SKM-1 (cell line): ENCODE results near the gene LIG1.

Source experiments
- DNase-seq: peaks from one replicate; lab custom pipeline; 2025; ENCODE audit not compliant: unreplicated experiment; lab: John Stamatoyannopoulos, UW

LIG1 gene

DNA sequence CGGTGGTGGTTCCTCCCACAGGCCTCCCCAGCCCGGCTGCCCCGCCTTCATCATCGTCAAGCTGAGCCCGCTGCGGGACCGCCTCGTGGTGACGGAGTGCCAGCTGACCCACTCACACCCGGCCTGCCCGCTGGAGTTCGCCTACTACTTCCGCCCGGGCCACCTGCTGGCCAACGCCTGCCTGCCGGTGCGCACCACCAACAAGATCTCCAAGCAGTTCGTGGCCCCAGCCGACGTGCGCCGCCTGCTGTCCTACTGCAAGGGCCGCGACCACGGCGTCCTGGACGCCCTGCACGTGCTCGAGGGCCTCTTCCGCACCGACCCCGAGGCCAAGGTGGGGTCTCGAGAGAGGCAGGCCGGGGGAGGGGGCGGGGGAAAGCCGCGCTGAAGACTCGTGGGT, 12.3 kb upstream of the LIG1 start:
- DNase-seq = no peak

GRCh38 chr19:48181505-48181904, 11.4 kb upstream of the LIG1 start:
- DNase-seq = no peak

- DNase-seq = no peak
Observed at GRCh38 chr19:48176226-48176625, 6.1 kb upstream of the LIG1 start.

GRCh38 chr19:48175578-48175977, 5.4 kb upstream of the LIG1 start:
- DNase-seq = no peak

DNA sequence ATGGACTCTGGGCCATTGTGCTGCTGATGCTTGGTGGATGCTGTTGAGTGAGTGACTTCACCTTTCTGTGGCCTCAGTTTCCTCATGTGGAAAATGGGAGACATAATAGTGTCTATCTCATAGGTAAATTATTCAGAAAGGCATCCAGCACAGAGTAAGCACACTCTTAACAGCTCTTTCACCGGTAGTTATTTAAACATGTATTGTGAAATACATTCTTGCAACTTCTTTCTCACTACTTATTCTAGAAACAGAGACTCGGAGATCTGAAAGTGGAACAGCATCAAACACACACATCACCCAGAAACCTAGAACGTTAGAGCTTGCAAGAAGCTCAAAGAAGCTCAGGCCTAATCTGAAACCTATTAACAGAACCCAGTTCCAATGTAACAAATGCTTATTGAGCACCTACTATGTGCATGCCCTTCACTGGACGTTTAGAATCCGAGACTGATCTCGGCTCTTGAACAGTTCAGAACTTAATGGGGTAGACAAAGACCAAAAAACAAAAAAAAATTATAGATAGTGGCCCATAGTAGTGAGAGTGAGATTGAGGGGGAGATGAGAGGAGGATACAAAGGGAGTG, 4.4 kb upstream of the LIG1 start:
- DNase-seq = no peak

GRCh38 chr19:48171710-48172109, 1.6 kb upstream of the LIG1 start:
- no peak for DNase-seq

DNA sequence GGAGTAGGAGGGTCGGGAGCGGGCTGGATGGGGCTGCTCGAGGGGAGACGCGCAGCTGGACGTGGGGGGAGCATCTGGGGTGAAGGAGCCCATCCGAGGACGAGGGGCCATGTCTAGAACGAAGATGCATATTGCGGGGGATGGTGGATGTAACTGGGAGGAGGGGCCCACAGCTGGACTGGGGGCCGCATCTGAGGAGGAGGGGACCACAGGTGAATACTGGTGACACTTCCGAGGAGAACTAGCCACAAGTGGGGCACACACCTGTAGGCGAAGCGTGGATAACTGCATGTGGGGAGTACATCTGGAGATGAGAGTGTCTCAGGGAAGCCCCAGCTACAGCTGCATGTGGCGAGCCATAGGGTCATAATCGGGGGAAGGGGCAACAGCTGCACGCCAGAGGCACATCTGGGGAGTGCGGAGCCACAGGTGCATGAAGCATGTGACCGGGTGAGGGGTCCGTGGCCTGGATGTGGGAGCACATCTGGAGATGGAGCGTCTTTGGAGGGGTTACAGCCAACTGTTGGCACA, 738 bp upstream of the LIG1 start:
- no peak for DNase-seq

- no peak for DNase-seq
Observed at GRCh38 chr19:48169578-48169938, 586 bp downstream of the LIG1 start.

GRCh38 chr19:48168689-48169088, 1.5 kb downstream of the LIG1 start:
- no peak for DNase-seq

GRCh38 chr19:48158210-48158790, 11.8 kb downstream of the LIG1 start:
- no peak for DNase-seq

DNA sequence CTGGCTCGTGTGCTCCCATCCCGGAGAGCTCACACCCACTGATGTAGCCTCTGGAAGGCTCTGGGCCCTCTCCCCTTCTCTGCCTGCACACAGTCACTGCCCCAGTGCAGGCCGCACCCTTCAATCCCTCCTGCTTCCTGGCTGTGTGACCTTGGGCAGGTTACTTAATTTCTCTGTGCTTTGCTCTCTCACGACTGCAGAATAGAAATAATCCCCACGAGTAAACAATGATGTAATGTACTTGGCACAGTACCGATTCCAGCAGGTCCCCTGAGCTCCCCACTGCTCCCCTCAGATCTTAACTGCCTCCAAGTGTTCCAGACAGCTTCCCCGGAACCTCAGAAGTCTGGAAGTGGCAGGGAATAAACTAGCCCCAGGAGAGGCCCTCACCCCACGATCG, 16.1 kb downstream of the LIG1 start:
- no peak for DNase-seq

DNA sequence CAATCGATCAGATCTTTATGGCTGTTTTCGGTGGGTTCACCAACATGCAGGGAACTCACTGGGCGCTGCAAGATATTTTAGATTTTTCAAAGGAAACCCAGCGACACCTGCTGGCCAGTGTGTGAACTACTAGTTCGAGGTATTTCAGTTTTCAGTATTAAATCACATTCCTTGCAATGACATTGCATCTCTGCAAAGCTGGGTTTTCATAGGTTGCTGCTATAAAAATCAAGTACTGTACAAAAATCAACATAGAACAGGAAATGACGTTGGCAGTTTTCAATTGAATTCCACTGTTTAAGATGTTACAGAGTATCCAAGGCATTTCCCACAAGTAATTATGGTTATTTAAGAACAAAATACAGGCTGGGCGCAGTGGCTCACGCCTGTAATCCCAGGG, 17.6 kb downstream of the LIG1 start:
- DNase-seq = no peak

- DNase-seq = no peak
Observed at GRCh38 chr19:48149430-48149829, 20.7 kb downstream of the LIG1 start.

DNA sequence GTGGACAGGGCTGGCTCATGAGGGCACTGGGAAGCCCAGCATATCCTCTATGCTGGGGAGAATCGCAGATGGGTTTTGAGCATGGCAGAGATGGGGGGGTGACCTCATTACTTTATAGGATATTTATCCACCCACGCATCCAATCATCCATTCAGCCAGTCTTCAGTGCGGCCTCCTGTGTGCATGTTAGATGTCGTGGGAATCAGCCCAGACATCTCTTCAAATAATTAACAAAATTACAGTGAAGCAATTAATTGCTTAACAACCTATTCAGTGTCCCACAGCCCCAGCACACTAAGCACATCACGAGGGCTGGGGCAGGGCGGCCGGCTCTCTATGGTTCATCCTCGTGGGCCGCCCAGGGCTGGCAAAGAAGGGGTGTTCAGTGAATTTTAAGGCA, 21.6 kb downstream of the LIG1 start:
- no peak for DNase-seq

DNA sequence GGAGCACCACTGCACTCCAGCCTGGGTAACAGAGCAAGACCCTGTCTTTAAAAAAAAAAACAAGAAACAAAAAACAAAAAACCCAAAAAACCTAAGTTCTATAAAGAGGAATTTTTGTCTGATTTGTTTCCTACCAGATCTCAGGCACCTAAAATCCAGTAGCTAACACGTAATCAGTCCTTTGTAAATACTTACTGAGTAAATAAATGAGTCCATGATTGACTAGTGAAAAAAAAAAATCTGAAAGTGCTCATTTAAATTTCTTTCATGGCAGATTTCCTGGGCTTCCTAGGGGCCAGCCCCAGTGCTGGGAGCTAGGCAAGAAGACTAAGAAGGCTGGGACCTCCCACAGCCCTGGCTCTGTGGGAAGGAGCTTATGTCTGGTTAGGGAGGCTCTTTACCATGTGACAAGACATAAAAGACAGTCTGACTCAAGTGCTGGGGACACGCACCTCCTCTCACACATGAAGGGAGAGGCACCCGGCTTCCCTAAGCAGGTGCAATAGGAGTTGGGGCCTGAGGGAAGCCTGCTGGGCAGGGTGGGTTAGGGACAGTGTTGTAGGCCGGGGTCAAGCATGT, 22.5 kb downstream of the LIG1 start:
- DNase-seq = no peak

- no peak for DNase-seq
Observed at GRCh38 chr19:48139053-48139452, 31.1 kb downstream of the LIG1 start.

DNA sequence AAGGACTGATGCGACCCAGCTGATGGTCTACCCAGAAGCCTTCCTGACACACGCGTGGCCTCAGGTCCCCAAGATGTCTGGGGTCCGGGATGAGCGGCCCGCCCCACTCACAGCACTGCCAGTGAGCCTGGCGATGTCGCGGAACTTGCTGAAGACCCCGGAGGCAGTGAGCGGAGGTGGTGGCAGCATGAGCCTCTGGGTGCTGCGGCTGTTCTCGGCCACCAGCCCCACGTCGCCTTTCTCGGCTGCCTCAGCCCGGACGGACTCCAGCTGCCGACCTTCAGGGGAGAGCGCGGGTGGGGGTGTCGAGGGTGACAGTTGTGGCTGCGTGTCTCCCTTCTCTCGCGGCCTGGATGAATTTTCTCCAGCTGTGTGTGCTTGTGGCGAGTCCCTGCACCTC, 32.7 kb downstream of the LIG1 start:
- no peak for DNase-seq

GRCh38 chr19:48136547-48136946, 33.6 kb downstream of the LIG1 start:
- no peak for DNase-seq

DNA sequence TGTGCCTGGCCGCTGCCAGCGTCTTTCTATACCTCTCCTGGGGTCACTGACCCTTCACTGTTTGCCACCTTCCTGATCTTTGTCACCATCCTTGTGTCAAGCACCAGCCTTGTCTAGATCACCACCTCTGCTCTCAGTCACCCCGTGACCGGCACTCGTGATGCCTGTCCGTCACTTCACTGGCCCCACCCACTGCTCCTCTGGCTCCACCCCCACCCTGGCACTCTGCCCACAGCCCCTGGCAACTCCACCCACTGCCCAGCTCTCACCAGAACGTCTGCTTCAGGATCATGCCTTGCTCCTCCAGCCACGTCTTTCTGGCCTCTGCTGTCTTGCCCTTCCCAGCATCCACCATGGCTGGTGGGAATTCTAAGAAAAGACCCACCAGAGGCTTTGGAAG, 34.7 kb downstream of the LIG1 start:
- no peak for DNase-seq

DNA sequence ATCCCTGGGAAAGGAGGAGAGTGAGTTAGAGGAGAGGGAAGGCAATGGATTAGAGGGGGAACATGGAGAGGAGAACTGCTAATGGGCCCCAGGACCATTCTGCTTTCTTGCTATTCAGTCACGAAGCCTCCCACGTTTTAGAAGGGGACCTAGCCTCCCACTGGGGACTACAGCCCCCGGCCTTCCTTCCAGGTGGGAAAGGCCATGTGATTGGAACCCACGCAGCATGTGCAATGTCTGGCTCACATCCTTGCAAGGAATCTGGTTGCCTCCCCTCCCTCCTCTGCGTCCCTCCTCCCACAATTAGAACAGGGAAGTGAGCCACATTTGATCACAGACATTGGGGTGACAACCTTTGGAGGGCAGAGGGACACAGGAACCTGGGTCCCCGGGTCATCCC, 37.0 kb downstream of the LIG1 start:
- no peak for DNase-seq

GRCh38 chr19:48127561-48127960, 42.6 kb downstream of the LIG1 start:
- DNase-seq = no peak

- no peak for DNase-seq
Observed at GRCh38 chr19:48123907-48124651, 46.1 kb downstream of the LIG1 start.
